ENCODE measurements around the gene CREB3L1.

Gene CREB3L1

DNA sequence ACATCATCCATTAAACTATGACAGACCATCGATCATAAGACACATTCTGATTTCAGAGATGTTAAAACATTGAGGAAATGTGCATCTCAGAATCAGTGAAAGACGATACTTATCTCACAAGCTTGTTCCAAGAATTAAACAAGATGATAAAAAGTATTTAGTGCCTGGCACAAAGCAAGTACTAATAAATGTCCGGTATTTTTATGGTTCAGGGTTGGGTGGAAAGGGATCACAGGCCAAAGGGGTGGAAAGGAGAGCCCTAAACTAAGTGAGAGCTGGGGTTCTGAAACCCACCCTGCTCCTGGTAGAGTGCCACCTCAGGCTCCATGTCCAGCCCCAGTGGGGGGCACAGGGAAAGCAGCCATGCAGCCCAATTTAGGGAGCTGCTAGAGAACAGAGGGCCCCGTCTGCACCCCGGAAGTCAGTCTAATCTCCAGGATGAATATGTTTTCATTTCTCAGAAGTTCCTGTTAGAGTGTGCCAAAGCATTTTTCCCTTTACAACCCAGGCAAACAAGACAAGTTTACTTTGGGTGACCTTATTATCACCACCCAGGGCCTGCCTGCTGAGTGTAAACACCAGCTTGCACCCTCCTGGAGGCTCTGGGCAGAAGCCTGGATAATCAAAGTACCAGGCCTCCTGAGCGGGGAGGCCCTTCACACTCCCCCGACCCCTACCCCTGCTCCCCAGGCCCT, 3.8 kb upstream of the CREB3L1 start:
- no peak for DNase-seq (ENCODE audit: low read depth)

GRCh38 chr11:46275964-46276641, 1.4 kb upstream of the CREB3L1 start:
- DNase-seq (ENCODE audit: low read depth), result no peak

DNA sequence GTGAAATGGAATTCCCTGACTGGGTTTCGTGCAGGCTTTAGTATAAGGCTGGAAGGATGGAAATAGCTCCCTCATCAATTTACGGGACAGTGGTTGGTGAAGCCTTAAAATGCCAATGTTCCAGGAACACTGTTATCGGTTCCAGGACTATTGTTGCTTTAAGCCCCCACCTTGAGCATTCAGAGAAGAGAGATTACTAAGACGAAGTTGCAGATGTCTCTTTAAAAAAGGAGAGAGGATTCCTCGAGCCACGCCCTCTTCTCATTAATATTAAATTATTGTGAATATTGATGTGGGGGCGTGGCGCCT, 195 bp upstream of the CREB3L1 start:
- no peak for DNase-seq (ENCODE audit: low read depth)

- peak; percentile 23 for DNase-seq (ENCODE audit: low read depth)
Observed at GRCh38 chr11:46278387-46279125, 1.1 kb downstream of the CREB3L1 start.

DNA sequence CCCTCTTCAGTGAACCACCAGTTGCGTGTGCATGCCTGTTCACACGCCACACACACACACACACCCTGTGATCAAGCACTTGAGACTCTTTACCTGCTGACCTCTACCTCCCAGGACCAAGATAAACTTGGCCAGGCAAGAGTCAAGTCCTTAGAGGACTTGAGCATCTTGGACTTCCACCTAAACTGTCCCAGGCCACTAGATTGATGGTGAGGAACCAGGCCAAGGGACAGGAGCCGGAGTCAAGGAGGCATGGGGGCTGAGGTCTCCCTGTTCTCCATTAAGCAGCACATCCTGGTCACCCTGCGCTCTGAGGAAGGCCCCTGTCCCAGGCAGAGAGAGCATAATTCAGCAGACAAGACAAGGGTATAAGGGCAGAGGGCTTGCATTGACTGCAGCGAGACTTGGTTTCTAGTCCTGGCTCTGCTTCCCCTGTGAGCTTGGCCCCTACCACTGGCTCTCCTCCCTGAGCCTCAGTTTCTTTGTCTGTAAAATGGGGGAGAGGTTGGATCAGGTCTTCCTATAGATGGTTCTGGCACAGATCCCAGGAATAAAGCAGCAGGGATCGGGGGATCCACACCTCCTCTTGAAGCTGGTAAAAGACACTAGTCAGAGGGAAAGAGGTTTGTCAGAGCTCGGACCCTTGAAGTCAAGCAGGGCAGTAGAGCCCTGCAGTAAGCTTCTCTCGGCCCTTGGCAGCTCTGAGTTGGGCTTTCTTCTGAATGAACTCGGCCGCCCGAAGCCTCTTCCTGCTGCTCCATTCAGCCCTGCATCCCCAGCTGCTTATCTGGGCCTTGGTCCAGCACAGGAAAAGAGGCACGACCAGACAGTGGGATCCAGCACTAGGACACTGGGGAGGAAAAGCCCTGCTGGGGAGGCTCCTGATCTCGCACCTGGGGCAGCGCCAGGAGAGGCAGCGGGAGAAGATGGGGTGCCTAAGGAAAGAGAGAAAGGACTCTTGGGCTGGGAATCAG, 2.0 kb downstream of the CREB3L1 start:
- DNase-seq (ENCODE audit: low read depth), result no peak

DNA sequence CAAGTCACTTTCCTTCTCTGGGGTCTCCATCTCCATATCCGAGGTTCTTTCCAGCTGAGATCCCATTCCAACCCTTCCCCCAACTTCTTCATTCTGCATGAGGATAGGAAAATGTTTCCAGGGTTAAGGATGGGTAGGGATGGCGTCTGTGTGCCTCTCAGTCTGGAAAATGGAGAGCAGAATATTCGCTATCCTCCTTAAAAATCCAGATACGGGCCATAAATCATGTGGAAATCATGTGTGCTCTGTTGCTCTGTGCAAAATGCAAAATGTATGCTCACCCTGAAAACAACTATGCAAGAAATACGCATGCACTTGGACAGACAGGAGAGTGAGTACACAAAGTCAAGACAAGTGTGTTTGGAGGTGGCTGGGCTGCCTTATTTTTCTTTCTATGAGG, 3.2 kb downstream of the CREB3L1 start:
- no peak for DNase-seq (ENCODE audit: low read depth)

DNA sequence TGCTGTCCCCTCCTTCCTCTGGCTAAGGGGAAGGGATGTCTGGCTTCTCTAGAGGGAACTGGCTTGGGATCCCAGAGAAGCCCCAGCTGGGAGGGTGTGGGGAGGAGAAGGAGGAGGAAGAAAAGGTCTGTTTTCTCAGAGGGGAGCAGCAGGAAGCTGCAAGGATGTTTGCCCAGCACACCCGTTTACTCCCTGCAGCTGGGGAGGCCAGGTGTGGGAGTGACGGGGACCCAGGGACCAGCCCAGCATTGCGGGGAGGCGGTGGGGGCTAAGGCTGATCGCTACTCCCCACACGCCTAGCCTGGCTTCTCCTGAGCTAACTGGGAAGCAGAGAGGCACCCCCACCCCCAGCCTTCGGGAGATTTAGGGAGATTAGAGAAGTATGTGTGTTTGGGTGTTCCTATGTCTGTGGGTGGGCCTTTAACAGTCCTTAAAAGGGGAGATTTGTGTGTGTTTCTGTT, 3.9 kb downstream of the CREB3L1 start:
- no peak for DNase-seq (ENCODE audit: low read depth)

DNA sequence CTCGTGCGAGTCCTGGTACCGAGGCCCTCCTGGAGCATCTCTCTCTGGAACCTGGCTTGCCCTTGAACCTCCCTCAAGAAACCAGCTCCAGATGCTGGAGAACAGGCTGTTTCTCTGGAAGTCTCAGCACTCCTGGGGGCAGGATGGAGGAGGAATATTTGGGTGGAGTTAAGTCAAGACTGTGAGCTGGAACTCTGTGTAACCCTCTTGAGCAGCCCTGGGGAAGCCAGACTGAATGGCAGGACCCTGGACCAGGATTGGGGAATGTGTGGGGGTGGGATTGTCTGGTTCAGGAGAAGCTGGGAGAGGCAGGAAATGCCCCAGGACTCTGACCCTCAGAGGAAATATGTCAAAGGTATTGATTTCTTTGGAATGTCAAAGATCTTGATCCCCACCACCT, 7.7 kb downstream of the CREB3L1 start:
- no peak for DNase-seq (ENCODE audit: low read depth)

GRCh38 chr11:46285594-46286033, 8.2 kb downstream of the CREB3L1 start:
- DNase-seq (ENCODE audit: low read depth), result no peak

DNA sequence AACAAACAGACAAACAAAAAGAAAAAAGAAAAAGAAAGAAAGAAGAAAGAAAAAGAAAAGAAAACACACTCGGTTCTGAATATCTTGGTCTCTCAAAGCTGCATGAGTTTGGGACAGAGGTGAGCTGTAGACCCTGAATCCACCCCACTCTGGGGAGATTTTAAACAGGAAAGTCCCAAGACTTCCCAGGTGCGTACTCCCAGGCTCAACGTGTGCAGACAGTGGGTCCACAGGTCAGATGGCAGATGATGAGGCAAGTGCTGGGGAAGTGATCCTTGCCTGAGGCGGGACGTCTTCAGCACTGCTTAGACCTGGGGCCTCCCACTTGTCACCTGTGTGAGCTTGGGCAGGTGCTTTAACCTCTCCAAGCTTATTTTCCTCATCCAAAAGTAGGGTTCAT, 9.3 kb downstream of the CREB3L1 start:
- DNase-seq (ENCODE audit: low read depth), result no peak

- no peak for DNase-seq (ENCODE audit: low read depth)
Observed at GRCh38 chr11:46288451-46288850, 11.0 kb downstream of the CREB3L1 start.

GRCh38 chr11:46290011-46290410, 12.5 kb downstream of the CREB3L1 start:
- no peak for DNase-seq (ENCODE audit: low read depth)

GRCh38 chr11:46290598-46291309, 13.3 kb downstream of the CREB3L1 start:
- no peak for DNase-seq (ENCODE audit: low read depth)

- DNase-seq (ENCODE audit: low read depth), result no peak
Observed at GRCh38 chr11:46291441-46292150, 14.1 kb downstream of the CREB3L1 start.

DNA sequence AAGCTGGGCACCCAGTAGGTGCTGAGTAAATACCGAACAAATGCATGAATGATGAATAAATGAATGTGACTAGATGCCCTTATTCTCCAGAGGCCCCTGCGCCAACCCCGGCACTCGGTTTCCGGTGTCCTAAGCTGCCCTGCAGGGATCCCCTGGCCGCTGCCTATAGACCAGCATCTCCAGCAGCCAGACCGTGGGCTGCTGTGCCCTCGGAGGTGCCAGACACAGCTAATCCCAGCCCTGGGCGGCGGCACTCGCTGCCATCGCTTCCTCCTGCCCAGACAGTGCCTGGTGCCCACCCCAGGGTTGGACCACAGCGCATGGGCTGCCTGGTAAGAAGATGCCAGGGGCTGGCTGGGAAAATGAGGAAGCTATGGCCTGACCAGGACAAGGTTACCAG, 15.6 kb downstream of the CREB3L1 start:
- no peak for DNase-seq (ENCODE audit: low read depth)

DNA sequence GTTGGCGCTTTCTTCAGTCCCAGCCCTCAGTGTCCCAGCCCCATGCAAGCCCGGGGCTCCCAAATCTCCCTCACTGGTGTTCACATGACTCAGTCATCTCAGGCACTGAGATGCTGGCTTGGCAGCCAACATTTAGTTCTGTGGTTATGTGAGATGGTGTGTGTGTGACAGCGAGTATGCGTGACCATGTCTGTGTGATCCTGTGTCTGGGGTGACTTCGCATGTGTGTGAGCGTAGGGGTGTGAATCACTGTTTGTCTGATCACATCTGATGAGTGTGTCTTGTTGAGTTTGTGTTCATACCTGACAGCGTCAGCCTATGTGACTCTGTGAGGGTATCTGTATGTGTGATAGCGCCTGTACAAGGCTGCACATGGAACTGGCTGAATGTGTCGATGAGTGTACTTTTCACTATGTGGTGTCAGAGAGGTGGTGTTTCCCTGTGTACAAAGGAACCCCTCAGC, 16.2 kb downstream of the CREB3L1 start:
- DNase-seq (ENCODE audit: low read depth), result no peak

DNA sequence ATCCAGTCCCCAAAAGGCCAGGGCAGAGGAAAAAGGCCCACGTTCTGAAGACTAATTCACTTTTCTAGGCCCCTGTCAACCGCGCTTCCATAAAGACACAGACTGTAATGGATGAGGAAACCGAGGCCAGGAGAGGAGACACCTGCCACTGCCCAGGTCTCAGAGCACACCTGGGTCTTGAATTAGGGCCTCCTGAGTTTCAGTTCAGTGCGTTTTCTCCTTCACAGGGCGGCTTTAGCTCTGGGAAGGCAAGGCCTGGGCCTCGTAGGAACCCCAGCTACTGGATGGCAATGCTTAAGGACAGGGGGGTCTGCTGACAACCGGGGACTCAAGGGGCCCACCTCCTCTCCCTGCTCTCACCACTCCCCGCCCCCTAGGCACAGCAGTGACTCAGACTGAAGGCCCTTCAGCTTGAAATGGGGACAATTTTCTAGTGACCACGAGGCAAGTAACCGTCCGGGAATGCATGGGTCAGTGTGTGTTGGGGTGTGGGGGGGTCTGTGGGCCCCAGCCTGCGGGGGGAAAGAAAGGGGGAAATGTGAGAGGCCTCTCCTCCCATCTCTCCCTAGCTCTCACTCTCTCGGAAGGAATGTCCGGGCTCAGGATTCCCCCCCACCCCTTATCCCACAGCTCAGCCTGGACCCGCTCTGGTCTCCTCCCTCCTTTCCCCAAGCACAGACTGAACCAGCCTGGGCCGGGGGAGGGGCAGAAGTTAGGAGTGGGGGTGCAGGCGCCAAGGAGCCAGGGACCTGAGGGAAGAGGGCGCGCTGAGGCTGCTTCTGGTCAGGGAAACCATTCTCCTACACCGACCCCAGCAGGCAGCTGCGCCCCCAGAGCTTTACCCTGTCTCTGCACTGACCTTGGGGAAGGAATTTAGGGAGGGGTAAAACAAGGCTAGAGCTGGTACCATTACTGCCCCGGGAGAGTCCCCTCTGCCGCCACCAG, 17.2 kb downstream of the CREB3L1 start:
- no peak for DNase-seq (ENCODE audit: low read depth)

DNA sequence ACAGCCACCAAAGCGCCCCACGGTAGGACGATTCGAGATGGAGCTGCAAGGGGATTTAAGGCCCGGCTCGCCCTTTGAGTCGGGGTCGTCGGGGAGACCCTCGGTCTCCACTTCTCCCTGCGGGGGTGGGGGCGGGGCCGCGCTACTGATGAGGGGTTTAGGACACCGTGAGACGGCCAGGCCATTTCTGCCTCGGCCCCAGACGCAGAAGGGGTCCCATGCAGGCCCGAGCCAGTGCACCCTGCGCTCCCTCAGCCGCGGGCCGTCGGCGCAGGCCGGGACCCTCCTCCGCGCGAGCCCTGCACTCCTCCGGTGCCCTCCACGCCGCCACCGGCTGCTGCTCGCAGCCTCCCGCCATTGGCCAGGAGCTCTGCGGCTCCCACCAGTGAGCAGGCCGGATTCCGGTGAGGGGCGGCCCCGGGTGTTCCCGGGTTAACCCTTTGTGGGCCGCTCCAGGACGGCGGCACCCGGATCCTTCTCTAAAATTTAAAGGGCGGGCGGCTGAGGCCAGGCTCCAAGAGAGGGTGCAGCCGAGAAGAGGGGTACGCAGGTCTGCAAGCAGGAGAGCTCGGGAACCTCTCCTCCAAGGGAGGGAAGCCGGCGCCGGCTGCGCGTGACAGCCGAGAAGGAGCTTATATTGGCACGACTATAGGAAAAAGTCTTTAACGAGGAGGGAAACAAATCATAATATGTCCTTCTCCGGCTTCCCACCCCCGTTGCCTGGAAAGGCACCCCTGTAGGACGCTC, 18.0 kb downstream of the CREB3L1 start:
- DNase-seq (ENCODE audit: low read depth), result peak; percentile 65

GRCh38 chr11:46296059-46296527, 18.6 kb downstream of the CREB3L1 start:
- no peak for DNase-seq (ENCODE audit: low read depth)

All from activated T-cell treated with anti-CD3 and anti-CD28 coated beads for 1 hour (primary cell).